Measurements from ENCODE around the gene SNX15.
A peak's percentile ranks its signal among the peaks of the same experiment; 100 is the strongest.
"Not testable (repeated sequence)": the region's sequence is repeated elsewhere in the genome, so short reads cannot be mapped to it uniquely, and the experiment has no call there.

Gene SNX15

GRCh38 chr11:65003282-65003681 lies 24.0 kb upstream of the SNX15 start:
- H3K4me3 ChIP-seq (ENCODE audit: low read length) = no peak overlapping the region
- TF ChIP-seq CTCF (IDR thresholded peaks at IDR 0.05; ENCODE audit: insufficient read depth, low read depth, low read length, missing control alignments) = no peak
- peak; percentile 59 for DNase-seq (ENCODE audit: low read depth)

- H3K4me3 ChIP-seq (ENCODE audit: low read length); DNase-seq (ENCODE audit: low read depth): not testable (repeated sequence)
These were observed 23.3 kb upstream of the SNX15 start for GRCh38 chr11:65003968-65004367.

GRCh38 chr11:65008016-65008415 lies 19.2 kb upstream of the SNX15 start:
- H3K4me3 ChIP-seq (ENCODE audit: low read length) = no peak overlapping the region
- peak; percentile 36 for DNase-seq (ENCODE audit: low read depth)
- peak; percentile 10 for TF ChIP-seq CTCF (IDR thresholded peaks at IDR 0.05; ENCODE audit: insufficient read depth, low read depth, low read length, missing control alignments)

- TF ChIP-seq CTCF (IDR thresholded peaks at IDR 0.05; ENCODE audit: insufficient read depth, low read depth, low read length, missing control alignments) = no peak
- no peak for DNase-seq (ENCODE audit: low read depth)
- H3K4me3 ChIP-seq (ENCODE audit: low read length) = no peak overlapping the region
These were observed 18.4 kb upstream of the SNX15 start for GRCh38 chr11:65008873-65009272.

GRCh38 chr11:65013130-65013887 lies 13.9 kb upstream of the SNX15 start:
- peak; percentile 78 for TF ChIP-seq CTCF (IDR thresholded peaks at IDR 0.05; ENCODE audit: insufficient read depth, low read depth, low read length, missing control alignments)
- H3K4me3 ChIP-seq (ENCODE audit: low read length) = peak overlapping the region; percentile 84
- DNase-seq (ENCODE audit: low read depth) = peak; percentile 88

GRCh38 chr11:65013888-65014725 lies 13.1 kb upstream of the SNX15 start, which contains the start of gene ARL2:
TSS of gene ARL2 (plus strand) at chr11:65014160. CDS start at chr11:65014208, 48 bp downstream.
- TF ChIP-seq CTCF (IDR thresholded peaks at IDR 0.05; ENCODE audit: insufficient read depth, low read depth, low read length, missing control alignments) = peak; percentile 46
- DNase-seq (ENCODE audit: low read depth) = peak; percentile 87
- H3K4me3 ChIP-seq (ENCODE audit: low read length) = peak within 1 kb of the TSS; percentile 84

- TF ChIP-seq CTCF (IDR thresholded peaks at IDR 0.05; ENCODE audit: insufficient read depth, low read depth, low read length, missing control alignments) = no peak
- H3K4me3 ChIP-seq (ENCODE audit: low read length) = peak overlapping the region; percentile 84
- DNase-seq (ENCODE audit: low read depth) = no peak
These were observed 12.5 kb upstream of the SNX15 start for GRCh38 chr11:65014726-65015227.
